KMS-11 (cell line): ENCODE measurements around the gene CATSPER1.

Experiments
- H2AFZ ChIP-seq: fragments of 200-600 bp; sonication (generic); 2 replicates; pipeline ENCODE4 v1.6.1; 2016; ENCODE audit warnings: antibody characterized with exemption, mixed run types, low read depth
- H3K27ac ChIP-seq: fragments of 200-600 bp; sonication (generic); 2 replicates; pipeline ENCODE4 v1.6.1; 2016; ENCODE audit warnings: mild to moderate bottlenecking, mixed run types
- H3K27me3 ChIP-seq: fragments of 200-600 bp; sonication (generic); 2 replicates; pipeline ENCODE4 v1.6.1; 2017; ENCODE audit warnings: mild to moderate bottlenecking, low read depth, mixed run types, moderate library complexity; ENCODE audit not compliant: insufficient read depth
- H3K36me3 ChIP-seq: fragments of 200-600 bp; sonication (generic); 2 replicates; pipeline ENCODE4 v1.6.1; 2017; ENCODE audit warnings: mild to moderate bottlenecking, mixed run types; ENCODE audit not compliant: insufficient read depth
- H3K4me1 ChIP-seq: fragments of 200-600 bp; sonication (generic); 2 replicates; pipeline ENCODE4 v1.6.1; 2016; ENCODE audit warnings: mild to moderate bottlenecking, low read depth, mixed run types; ENCODE audit not compliant: poor library complexity, severe bottlenecking
- H3K4me2 ChIP-seq: fragments of 200-600 bp; sonication (generic); 2 replicates; pipeline ENCODE4 v1.7.0; 2016; ENCODE audit warnings: mild to moderate bottlenecking, mixed run types
- H3K4me3 ChIP-seq: fragments of 200-600 bp; sonication (generic); IDR thresholded peaks from 2 replicates; pipeline ENCODE4 v1.6.1; 2017; ENCODE audit warnings: low read depth, low read length, mixed read lengths; ENCODE audit not compliant: insufficient read depth
- H3K79me2 ChIP-seq: fragments of 200-600 bp; sonication (generic); 2 replicates; pipeline ENCODE4 v1.6.1; 2016; ENCODE audit warnings: low read depth, mixed run types; ENCODE audit not compliant: insufficient read depth
- H3K9ac ChIP-seq: fragments of 200-600 bp; sonication (generic); 2 replicates; pipeline ENCODE4 v1.6.1; 2016; ENCODE audit warnings: mild to moderate bottlenecking, mixed run types
- H4K20me1 ChIP-seq: fragments of 200-600 bp; sonication (generic); 2 replicates; pipeline ENCODE4 v1.6.1; 2016; ENCODE audit warnings: mild to moderate bottlenecking, mixed run types; ENCODE audit not compliant: insufficient read depth
- TF ChIP-seq, protein P1 (sequence below): fragments of 200-600 bp; sonication (generic); conservative IDR thresholded peaks from 2 replicates; pipeline ENCODE4 v1.6.1; 2017; ENCODE audit warnings: low read depth, mild to moderate bottlenecking, antibody characterized with exemption, low read length, moderate library complexity, mixed read lengths

Gene CATSPER1

DNA sequence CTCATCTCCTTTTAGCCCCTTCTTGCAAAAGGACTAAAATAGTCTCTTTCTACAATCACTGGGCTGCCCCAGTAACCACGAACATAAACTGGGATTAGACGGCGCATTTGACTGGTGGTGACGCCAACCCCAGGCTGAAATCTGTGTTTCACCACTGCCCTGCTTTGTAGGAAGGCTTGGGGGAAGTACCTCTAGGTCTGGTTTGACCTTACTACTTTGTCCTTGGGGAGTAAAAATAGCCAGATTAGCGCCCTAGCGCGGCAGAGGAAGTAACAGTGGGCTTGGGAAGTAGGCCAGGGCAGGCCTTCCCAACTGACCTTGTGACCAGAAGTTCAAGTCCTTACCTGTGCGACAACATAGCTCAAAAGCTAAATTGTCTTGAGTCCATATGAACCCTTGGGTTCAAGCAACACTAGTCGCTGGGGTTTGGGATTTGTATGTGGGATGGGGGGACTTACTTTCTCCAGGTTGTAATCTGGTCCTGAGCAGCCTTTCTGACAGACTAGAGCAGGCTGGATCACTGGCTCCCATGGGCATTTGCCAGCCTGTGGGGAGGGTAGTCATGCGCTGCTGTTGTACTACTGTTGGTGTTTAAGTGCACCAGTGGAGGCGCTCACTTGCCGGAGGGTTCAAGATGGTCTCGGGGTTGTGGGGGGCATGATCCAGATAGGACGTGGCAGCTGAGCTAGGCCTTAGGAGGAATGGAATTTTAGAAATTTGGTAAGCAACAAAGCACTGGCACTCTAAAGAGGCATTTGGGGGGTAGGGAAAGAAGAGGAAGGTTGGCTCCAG lies 42.8 kb upstream of the CATSPER1 start:
- Histone ChIP-seq H4K20me1 (peaks cover 27% of the 10 kb centered on the region), H3K27me3 (0 out of 2 replicates have a peak, but pooled peaks cover 5% of the 10 kb centered on the region), H2AFZ (no peak overlapping the region), H3K4me1 (peaks cover 73% of the 10 kb centered on the region), H3K27ac (peak overlapping the region; percentile 90), H3K36me3 (peaks cover 15% of the 10 kb centered on the region; the same call in 1 of the 2 replicates), H3K79me2 (peaks cover 59% of the 10 kb centered on the region), H3K4me3 (no peak overlapping the region), H3K4me2 (peak overlapping the region; percentile 81), H3K9ac (peak overlapping the region; percentile 55; the same call in 1 of the 2 replicates)
- TF ChIP-seq, protein P1, sequence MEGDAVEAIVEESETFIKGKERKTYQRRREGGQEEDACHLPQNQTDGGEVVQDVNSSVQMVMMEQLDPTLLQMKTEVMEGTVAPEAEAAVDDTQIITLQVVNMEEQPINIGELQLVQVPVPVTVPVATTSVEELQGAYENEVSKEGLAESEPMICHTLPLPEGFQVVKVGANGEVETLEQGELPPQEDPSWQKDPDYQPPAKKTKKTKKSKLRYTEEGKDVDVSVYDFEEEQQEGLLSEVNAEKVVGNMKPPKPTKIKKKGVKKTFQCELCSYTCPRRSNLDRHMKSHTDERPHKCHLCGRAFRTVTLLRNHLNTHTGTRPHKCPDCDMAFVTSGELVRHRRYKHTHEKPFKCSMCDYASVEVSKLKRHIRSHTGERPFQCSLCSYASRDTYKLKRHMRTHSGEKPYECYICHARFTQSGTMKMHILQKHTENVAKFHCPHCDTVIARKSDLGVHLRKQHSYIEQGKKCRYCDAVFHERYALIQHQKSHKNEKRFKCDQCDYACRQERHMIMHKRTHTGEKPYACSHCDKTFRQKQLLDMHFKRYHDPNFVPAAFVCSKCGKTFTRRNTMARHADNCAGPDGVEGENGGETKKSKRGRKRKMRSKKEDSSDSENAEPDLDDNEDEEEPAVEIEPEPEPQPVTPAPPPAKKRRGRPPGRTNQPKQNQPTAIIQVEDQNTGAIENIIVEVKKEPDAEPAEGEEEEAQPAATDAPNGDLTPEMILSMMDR, result peak; percentile 42; the same call in 1 of the 2 replicates

DNA sequence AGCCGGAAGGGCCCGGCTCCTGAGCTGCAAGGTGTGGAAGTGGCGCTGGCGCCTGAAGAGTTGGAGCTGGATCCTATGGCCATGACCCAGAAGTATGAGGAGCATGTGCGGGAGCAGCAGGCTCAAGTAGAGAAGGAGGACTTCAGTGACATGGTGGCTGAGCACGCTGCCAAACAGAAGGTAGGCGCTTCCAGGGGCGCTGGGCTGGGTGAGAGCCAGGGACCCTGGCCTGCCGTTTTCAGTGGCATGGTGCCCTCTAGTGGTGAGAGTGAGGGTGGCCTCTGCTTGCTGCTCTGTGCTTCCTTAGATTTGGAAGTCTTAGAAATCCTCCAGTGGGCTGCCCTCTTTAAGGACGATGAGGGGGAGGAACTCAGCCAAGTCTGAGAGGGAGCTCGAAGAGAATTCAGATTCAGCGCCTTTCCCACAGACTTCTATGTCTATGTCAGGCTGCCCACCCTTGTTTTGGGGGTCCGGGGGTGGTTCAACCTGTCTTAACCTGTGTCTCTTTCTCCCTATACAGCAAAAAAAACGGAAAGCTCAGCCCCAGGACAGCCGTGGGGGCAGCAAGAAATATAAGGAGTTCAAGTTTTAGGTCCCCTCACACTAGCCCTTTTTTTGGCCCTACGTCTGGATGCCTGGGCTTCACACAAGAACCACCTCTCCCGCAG lies 42.0 kb upstream of the CATSPER1 start:
- Histone ChIP-seq H3K27me3 (0 out of 2 replicates have a peak, but pooled peaks cover 5% of the 10 kb centered on the region), H3K27ac (peak overlapping the region; percentile 90), H3K4me1 (peaks cover 81% of the 10 kb centered on the region), H3K36me3 (peaks cover 22% of the 10 kb centered on the region; the same call in 1 of the 2 replicates), H3K4me3 (no peak overlapping the region), H2AFZ (no peak overlapping the region), H3K4me2 (peak overlapping the region; percentile 81), H3K79me2 (peaks cover 60% of the 10 kb centered on the region), H3K9ac (peak overlapping the region; percentile 55; the same call in 1 of the 2 replicates), H4K20me1 (peaks cover 28% of the 10 kb centered on the region)
- TF ChIP-seq, protein P1, result peak; percentile 90

DNA sequence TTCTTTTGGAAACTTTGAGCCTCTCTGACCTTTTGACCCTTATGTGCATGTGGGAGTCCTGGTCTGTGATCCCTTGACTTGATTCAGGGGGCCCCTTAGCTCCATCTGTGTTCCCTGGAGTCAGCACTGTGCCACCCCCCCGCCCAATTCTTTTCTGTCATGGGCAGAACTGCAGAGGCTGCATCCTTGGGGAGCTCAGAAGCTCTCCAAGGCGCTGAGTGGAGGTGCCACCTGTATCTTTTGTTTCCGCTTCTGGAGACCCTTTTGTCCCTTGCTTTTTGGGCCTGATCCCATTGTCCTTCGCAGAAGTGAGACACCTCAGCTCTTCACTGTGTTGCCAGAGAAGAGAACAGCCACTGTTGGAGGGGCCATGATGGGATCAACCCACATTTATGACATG lies 41.4 kb upstream of the CATSPER1 start:
- H3K27ac ChIP-seq, result peak overlapping the region; percentile 90
- H4K20me1 ChIP-seq, result peaks cover 28% of the 10 kb centered on the region
- peaks cover 60% of the 10 kb centered on the region for H3K79me2 ChIP-seq
- H3K36me3 ChIP-seq, result peaks cover 28% of the 10 kb centered on the region; the same call in 1 of the 2 replicates
- H3K4me3 ChIP-seq, result no peak overlapping the region
- peak overlapping the region; percentile 81; the same call in 1 of the 2 replicates for H3K4me2 ChIP-seq
- H2AFZ ChIP-seq, result no peak overlapping the region
- TF ChIP-seq, protein P1, result no peak
- no peak overlapping the region for H3K9ac ChIP-seq
- 0 out of 2 replicates have a peak, but pooled peaks cover 5% of the 10 kb centered on the region for H3K27me3 ChIP-seq
- peaks cover 87% of the 10 kb centered on the region for H3K4me1 ChIP-seq

DNA sequence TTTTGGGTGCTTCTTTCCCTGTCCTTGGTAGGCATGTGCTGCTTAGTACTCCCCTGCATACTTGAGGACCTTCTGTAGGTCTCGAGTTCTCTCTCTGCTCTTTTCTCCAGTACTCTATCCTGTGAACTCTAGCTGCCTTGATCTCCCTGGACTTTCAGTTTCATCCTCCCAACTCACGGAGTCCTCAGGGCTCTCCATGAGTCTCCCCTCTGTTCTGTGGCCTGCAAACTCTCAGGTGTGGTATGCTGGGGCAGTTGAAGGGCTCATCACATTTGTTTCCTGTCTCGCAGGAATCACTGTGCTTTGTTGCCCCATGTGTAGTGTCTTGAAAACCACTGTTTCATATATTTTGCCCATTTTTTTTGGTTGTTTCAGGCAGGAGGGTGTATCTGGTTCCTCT lies 40.5 kb upstream of the CATSPER1 start:
- Histone ChIP-seq H3K9ac (no peak overlapping the region), H3K36me3 (peaks cover 36% of the 10 kb centered on the region), H3K4me3 (no peak overlapping the region), H3K4me1 (peaks cover 87% of the 10 kb centered on the region), H3K4me2 (peak overlapping the region; percentile 81; the same call in 1 of the 2 replicates), H4K20me1 (peaks cover 28% of the 10 kb centered on the region), H3K27ac (peak overlapping the region; percentile 90; the same call in 1 of the 2 replicates), H2AFZ (no peak overlapping the region), H3K79me2 (peaks cover 58% of the 10 kb centered on the region), H3K27me3 (0 out of 2 replicates have a peak, but pooled peaks cover 5% of the 10 kb centered on the region)
- TF ChIP-seq, protein P1, result no peak
